NB4 (cell line): ENCODE measurements around the gene WDFY4.
"Not testable (repeated sequence)": the region's sequence is repeated elsewhere in the genome, so short reads cannot be mapped to it uniquely, and the experiment has no call there.

ENCODE experiments used
- DNase-seq: peaks from one replicate; pipeline ENCODE4 v3.0.0; 2010; ENCODE audit warnings: low read depth
- H3K4me3 ChIP-seq: one replicate; pipeline ENCODE4 v1.5.1; 2011; ENCODE audit warnings: mild to moderate bottlenecking, low read depth, low read length, moderate library complexity
- CTCF ChIP-seq: IDR thresholded peaks from one replicate; pipeline ENCODE4 v1.5.1; 2012; ENCODE audit warnings: low read depth, low read length
- MAX ChIP-seq: IDR thresholded peaks from 2 replicates; pipeline ENCODE4 v1.6.1; 2011; ENCODE audit warnings: low read depth, low read length
- MYC ChIP-seq: IDR thresholded peaks from 2 replicates; pipeline ENCODE4 v1.6.1; 2011; ENCODE audit warnings: low read depth, low read length
- POLR2A ChIP-seq: IDR thresholded peaks from 2 replicates; pipeline ENCODE4 v1.6.1; 2011; ENCODE audit warnings: mild to moderate bottlenecking; ENCODE audit not compliant: insufficient read length; ENCODE audit errors: extremely low read depth

WDFY4 gene

GRCh38 chr10:48638739-48639527, 45.7 kb upstream of the WDFY4 start:
- DNase-seq: no peak
- TF ChIP-seq MYC (no peak), CTCF (no peak), POLR2A (no peak), MAX (no peak)
- H3K4me3 ChIP-seq: no peak overlapping the region

GRCh38 chr10:48639632-48640031, 45.0 kb upstream of the WDFY4 start:
- H3K4me3 ChIP-seq: no peak overlapping the region
- no peak for DNase-seq
- no peak for TF ChIP-seq MAX

- TF ChIP-seq CTCF (no peak), MYC (no peak), MAX (no peak), POLR2A (no peak)
- no peak overlapping the region for H3K4me3 ChIP-seq
These were observed 44.3 kb upstream of the WDFY4 start for GRCh38 chr10:48640326-48640725.

DNA sequence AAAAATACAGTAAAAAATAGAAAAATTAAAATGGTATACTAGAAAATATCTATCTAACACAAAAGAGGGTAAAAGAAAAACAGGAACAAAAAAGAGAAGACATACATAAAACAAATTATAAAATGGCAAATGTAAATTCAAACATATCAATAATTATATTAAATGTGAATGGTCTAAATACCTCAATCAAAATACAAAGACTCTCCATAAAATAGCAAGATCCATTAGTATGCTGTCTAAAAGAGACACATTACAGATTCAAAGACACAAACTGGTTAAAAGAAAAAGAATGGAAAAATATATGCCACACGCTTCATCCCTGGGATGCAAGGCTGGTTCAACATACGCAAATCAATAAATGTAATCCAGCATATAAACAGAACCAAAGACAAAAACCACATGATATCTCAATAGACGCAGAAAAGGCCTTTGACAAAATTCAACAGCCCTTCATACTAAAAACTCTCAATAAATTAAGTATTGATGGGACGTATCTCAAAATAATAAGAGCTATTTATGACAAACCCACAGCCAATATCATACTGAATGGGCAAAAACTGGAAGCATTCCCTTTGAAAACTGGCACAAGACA, 43.5 kb upstream of the WDFY4 start:
- not testable (repeated sequence) for H3K4me3 ChIP-seq

More at GRCh38 chr10:48640326-48640725, 44.3 kb upstream of the WDFY4 start:
- no peak for DNase-seq

GRCh38 chr10:48645600-48645999, 39.1 kb upstream of the WDFY4 start:
- TF ChIP-seq MYC (no peak), MAX (no peak), CTCF (no peak), POLR2A (no peak)
- no peak overlapping the region for H3K4me3 ChIP-seq
- no peak for DNase-seq

More for the DNA sequence above, 43.5 kb upstream of the WDFY4 start:
- DNase-seq: not testable (repeated sequence)

GRCh38 chr10:48647073-48647472, 37.6 kb upstream of the WDFY4 start:
- H3K4me3 ChIP-seq, DNase-seq: not testable (repeated sequence)

DNA sequence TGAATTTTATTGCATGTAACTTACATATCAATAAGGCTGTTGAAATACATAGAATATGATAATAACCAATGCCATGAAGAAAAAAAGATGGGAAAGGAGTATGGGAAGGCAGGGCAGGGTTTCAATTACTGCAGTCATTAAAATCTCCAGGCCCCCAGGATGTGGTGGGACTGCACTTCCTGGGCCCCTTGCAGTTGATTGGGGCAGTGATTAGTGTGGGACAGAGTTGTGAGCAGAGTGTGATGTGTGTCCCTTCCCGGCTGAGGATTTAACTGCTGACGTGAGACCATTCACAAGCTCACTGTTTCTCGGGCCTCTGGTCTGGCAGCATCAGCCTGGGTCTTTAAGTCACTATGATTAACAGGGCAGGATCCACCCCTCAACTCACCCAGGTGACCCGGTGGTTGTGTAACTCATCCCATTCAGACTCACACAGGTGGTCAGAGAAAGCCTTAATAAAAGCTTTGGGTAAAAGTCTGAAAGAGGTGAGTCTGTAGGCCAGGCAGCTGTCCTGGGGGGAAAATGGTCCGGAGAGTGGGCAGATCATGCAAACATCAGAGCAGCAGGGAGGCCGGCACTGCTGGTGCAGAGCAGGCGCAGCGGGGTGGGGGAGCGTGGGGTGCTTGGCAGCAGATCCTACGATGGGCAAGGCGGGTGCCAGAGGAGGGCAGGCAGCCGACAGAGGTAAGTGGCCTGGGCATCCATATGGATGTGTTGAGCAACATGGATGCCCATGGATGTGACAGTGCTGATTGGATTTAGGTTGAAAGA, 36.3 kb upstream of the WDFY4 start:
- DNase-seq: no peak
- no peak overlapping the region for H3K4me3 ChIP-seq

More for the DNA sequence above, 36.3 kb upstream of the WDFY4 start:
- no peak for TF ChIP-seq CTCF
